ENCODE results near the gene ABCA1.

The ABCA1 gene

DNA sequence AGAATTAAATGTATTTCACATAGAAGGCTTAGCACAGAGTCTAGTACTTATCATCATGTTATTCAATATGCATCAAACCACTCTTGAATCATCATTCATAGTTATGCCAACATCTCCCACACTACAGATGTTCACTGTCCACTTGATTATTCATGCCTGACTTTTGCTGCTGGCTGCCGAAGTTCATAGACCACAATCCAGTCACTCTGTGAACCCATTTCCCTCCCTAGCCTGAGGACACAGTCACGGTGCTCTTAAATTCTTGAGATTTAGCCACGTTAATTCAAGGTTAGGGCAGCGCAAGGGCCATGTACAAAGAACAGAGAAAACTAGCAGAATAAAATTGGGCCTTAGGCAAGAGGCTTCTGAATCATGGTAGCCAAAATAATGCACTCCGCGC lies 32.4 kb downstream of the ABCA1 start:
- no peaks in the 10 kb centered on the region for H3K27me3 ChIP-seq (ENCODE audit: control insufficient read depth, insufficient read depth, low read length)
- no peak overlapping the region for H3K4me3 ChIP-seq (ENCODE audit: low read length)
- H3K9me3 ChIP-seq (ENCODE audit: control insufficient read depth, low read length), result no peaks in the 10 kb centered on the region
- H3K36me3 ChIP-seq (ENCODE audit: control insufficient read depth, insufficient read depth, low read length), result no peaks in the 10 kb centered on the region
- peaks cover 4% of the 10 kb centered on the region for H3K4me1 ChIP-seq (ENCODE audit: control insufficient read depth, insufficient read depth, low read length)
- H3K9ac ChIP-seq (ENCODE audit: low read length), result no peak overlapping the region

DNA sequence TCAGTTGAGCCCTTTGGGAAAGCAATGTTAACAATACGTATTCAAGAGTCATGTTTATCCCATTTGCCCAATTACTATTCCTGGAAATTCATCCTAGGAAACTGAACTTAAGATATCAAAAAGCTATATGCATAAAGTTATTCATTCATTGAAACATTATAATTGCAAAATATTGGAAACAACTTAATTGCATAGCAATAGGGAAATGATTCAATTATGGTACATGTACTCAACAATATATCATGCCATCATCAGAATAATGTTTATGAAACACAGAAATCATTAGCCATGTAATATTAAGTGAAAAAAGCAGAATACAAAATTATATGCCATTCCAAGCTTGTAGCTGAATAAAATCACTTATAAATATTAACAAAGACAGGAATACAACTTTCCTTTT lies 35.3 kb downstream of the ABCA1 start:
- Histone ChIP-seq H3K4me3 (ENCODE audit: low read length) (no peak overlapping the region), H3K9me3 (ENCODE audit: control insufficient read depth, low read length) (no peaks in the 10 kb centered on the region), H3K36me3 (ENCODE audit: control insufficient read depth, insufficient read depth, low read length) (no peaks in the 10 kb centered on the region), H3K27me3 (ENCODE audit: control insufficient read depth, insufficient read depth, low read length) (no peaks in the 10 kb centered on the region), H3K9ac (ENCODE audit: low read length) (no peak overlapping the region), H3K4me1 (ENCODE audit: control insufficient read depth, insufficient read depth, low read length) (peaks cover 4% of the 10 kb centered on the region)

DNA sequence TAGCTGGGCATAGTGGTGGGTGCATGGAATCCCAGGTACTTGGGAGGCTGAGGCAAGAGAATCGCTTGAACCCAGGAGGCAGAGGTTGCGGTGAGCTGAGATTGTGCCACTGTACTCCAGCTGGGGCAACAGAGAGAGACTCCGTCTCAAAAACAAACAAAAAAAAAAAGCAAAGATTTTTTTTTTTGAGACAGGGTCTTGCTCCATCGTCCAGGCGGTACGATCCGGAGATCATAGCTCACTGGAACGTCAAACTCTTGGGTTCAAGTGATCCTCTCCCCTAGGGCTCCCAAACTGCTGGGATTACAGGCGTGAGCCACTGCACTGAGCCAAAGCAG lies 37.6 kb downstream of the ABCA1 start:
- no peaks in the 10 kb centered on the region for H3K27me3 ChIP-seq (ENCODE audit: control insufficient read depth, insufficient read depth, low read length)
- no peaks in the 10 kb centered on the region for H3K9me3 ChIP-seq (ENCODE audit: control insufficient read depth, low read length)
- H3K9ac ChIP-seq (ENCODE audit: low read length), result no peak overlapping the region
- H3K36me3 ChIP-seq (ENCODE audit: control insufficient read depth, insufficient read depth, low read length), result no peaks in the 10 kb centered on the region
- peaks cover 11% of the 10 kb centered on the region for H3K4me1 ChIP-seq (ENCODE audit: control insufficient read depth, insufficient read depth, low read length)
- no peak overlapping the region for H3K4me3 ChIP-seq (ENCODE audit: low read length)

DNA sequence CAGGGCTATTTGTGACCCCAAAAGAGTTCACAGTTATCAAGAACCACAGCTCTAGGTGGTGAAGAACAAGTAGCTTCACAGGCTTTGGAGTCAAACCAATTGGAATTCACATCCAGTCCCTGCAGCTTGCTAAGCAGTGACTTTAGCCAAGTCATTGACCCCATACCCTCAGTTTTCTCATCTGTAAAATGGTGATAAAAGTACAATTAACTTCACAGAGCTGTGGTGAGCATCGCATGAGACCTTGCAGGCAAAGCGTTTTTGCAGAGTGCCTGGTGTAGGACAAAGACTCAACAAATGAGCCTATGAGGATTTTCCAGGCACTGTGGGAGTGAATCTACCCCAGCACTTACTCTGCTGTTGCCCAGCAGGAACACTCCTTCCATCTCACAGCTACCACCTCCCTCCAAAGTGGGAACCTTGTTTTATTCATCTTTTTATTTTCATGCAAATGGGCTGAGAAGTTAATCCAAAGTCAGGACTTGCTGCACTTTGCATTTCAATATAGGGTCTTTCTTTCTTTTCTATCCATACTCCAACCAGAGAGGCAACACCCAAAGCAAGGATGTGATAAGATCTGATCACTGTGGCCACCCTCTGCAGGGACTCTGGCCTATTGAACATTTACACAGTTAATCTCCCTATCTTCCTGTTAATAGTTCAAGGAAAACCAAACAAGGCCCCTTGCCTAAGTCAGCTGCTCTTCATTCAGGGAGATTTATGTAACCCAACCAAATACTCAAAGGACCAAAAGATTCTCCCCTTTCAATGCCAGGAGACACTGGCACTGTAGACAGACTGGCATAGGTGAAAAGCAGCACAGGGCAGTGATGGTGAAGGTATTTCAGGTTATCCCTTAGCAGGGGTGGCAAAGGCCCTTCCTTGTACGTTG lies 41.9 kb downstream of the ABCA1 start:
- Histone ChIP-seq H3K4me1 (ENCODE audit: control insufficient read depth, insufficient read depth, low read length) (peaks cover 8% of the 10 kb centered on the region), H3K27me3 (ENCODE audit: control insufficient read depth, insufficient read depth, low read length) (no peaks in the 10 kb centered on the region), H3K9me3 (ENCODE audit: control insufficient read depth, low read length) (no peaks in the 10 kb centered on the region), H3K4me3 (ENCODE audit: low read length) (no peak overlapping the region), H3K36me3 (ENCODE audit: control insufficient read depth, insufficient read depth, low read length) (peaks cover 3% of the 10 kb centered on the region), H3K9ac (ENCODE audit: low read length) (no peak overlapping the region)

DNA sequence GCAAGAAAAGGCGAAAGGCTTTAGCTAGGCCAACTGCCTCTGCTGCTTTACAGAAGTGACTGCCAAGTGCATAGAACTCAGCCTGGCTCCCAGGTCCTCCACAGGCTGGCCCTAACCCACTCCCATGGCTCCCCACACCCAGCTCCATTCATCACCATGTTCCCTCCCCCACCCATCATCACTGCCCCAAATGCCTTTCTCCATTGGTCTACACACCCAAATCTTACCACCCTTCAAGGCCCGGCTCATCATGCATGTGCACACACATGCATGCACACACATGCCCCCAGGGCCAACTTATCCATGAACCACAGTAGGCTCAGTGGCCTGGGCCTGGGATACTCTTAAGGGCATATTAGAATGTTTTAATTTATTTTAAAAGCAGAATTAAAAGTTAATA lies 44.8 kb downstream of the ABCA1 start:
- H3K9ac ChIP-seq (ENCODE audit: low read length), result no peak overlapping the region
- H3K4me1 ChIP-seq (ENCODE audit: control insufficient read depth, insufficient read depth, low read length), result peaks cover 8% of the 10 kb centered on the region
- H3K4me3 ChIP-seq (ENCODE audit: low read length), result no peak overlapping the region
- H3K9me3 ChIP-seq (ENCODE audit: control insufficient read depth, low read length), result no peaks in the 10 kb centered on the region
- no peaks in the 10 kb centered on the region for H3K27me3 ChIP-seq (ENCODE audit: control insufficient read depth, insufficient read depth, low read length)
- peaks cover 3% of the 10 kb centered on the region for H3K36me3 ChIP-seq (ENCODE audit: control insufficient read depth, insufficient read depth, low read length)

DNA sequence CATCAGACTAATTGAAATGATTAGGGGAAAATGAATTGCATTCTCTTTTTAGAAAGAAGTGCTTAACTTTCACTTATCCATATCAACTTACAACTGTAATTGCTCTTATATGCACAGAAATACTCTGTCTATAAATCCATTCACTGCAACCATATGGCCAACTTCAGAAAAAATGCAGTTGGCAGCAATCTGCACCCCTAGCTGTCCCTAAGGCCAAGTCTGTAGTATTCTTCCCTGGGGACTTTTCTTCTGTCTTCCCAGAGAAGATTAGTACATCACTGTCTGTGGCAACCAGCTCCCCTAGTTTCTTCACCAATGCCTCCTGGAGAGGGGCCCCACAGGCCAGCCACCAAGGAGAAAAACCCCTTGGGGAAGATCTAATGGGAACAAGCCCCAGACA lies 45.4 kb downstream of the ABCA1 start:
- H3K9ac ChIP-seq (ENCODE audit: low read length), result no peak overlapping the region
- H3K4me3 ChIP-seq (ENCODE audit: low read length), result no peak overlapping the region
- peaks cover 8% of the 10 kb centered on the region for H3K4me1 ChIP-seq (ENCODE audit: control insufficient read depth, insufficient read depth, low read length)
- no peaks in the 10 kb centered on the region for H3K27me3 ChIP-seq (ENCODE audit: control insufficient read depth, insufficient read depth, low read length)
- no peaks in the 10 kb centered on the region for H3K9me3 ChIP-seq (ENCODE audit: control insufficient read depth, low read length)
- peaks cover 3% of the 10 kb centered on the region for H3K36me3 ChIP-seq (ENCODE audit: control insufficient read depth, insufficient read depth, low read length)

DNA sequence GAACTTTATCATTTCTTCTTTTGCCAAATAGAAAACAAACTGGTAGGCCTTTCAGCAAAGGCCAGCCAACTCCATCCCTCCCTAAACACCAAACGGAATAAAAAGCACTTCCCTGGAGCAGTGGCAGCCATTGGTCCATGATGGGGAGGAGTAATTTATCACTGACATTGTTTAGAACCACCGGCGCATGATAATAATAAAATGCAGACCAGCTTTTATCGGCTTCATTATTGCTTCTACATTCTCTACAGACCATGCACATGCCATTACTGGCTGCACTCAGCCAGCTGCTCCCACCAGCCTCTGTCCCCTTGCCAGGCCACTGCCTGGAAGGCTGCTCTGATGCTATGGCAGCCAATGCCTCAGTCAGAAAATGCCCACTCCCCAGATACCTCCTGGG lies 45.9 kb downstream of the ABCA1 start:
- Histone ChIP-seq H3K36me3 (ENCODE audit: control insufficient read depth, insufficient read depth, low read length) (peaks cover 3% of the 10 kb centered on the region), H3K4me1 (ENCODE audit: control insufficient read depth, insufficient read depth, low read length) (peaks cover 8% of the 10 kb centered on the region), H3K9me3 (ENCODE audit: control insufficient read depth, low read length) (no peaks in the 10 kb centered on the region)

DNA sequence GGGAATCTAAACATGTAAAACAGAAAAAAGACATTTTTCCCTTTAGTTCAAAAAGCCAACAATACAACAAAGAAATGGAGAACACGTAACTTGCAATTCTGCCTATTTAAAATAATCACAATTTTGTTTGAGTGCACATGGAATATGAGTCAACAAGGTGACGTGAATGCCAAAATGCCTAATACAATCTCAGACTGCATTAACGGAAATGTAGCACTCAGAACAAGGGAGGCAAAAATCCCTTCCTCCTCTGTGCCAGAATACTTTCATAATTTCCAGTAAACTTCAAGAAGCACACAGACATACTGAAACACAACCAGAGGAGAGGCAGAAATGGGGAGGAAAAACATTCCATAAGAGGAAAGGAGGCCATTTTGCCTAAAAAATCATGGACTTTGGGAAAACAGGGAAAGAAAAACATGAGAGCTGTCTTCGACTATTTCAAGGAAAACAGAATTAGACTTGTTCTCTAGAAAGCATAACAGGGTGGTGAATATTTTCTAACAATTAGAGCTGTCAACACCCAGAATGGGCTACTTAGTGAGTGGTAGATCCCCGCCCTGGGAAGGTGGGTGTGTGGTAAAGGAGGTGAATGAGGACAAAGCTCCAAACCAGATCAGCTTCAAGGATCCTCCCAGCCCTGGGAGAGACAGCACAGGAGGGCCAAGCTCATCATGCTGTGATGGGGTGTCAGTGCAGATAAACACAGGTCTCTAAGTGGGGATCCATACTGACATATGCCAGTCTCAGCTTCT lies 48.2 kb downstream of the ABCA1 start:
- Histone ChIP-seq H3K9ac (ENCODE audit: low read length) (no peak overlapping the region), H3K4me3 (ENCODE audit: low read length) (no peak overlapping the region), H3K9me3 (ENCODE audit: control insufficient read depth, low read length) (no peaks in the 10 kb centered on the region), H3K27me3 (ENCODE audit: control insufficient read depth, insufficient read depth, low read length) (no peaks in the 10 kb centered on the region), H3K4me1 (ENCODE audit: control insufficient read depth, insufficient read depth, low read length) (no peaks in the 10 kb centered on the region), H3K36me3 (ENCODE audit: control insufficient read depth, insufficient read depth, low read length) (peaks cover 3% of the 10 kb centered on the region)

More for the DNA sequence above, 45.9 kb downstream of the ABCA1 start:
- Histone ChIP-seq H3K27me3 (ENCODE audit: control insufficient read depth, insufficient read depth, low read length) (no peaks in the 10 kb centered on the region), H3K9ac (ENCODE audit: low read length) (no peak overlapping the region), H3K4me3 (ENCODE audit: low read length) (no peak overlapping the region)

DNA sequence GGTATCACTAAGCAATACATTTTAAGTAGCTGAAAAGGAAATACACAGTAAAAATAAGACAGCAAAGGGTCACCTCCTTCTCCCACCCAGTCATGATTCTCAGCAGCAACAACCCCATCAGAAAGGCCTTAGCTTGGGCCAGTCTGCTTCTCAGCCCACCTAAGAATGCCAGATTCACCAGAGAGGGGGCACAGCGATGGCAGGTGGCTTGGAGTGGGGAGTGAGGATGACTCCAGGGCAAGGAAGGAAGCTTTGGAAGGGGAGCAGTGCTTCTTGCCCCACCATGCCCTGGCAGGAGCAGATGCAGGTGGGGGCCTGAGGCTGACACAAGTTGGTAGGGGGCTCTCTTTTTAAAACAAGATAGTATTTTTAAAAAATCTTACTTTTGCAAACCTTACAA lies 51.4 kb downstream of the ABCA1 start:
- Histone ChIP-seq H3K36me3 (ENCODE audit: control insufficient read depth, insufficient read depth, low read length) (no peaks in the 10 kb centered on the region), H3K9ac (ENCODE audit: low read length) (no peak overlapping the region), H3K4me3 (ENCODE audit: low read length) (no peak overlapping the region), H3K27me3 (ENCODE audit: control insufficient read depth, insufficient read depth, low read length) (no peaks in the 10 kb centered on the region), H3K4me1 (ENCODE audit: control insufficient read depth, insufficient read depth, low read length) (peaks cover 6% of the 10 kb centered on the region), H3K9me3 (ENCODE audit: control insufficient read depth, low read length) (no peaks in the 10 kb centered on the region)

DNA sequence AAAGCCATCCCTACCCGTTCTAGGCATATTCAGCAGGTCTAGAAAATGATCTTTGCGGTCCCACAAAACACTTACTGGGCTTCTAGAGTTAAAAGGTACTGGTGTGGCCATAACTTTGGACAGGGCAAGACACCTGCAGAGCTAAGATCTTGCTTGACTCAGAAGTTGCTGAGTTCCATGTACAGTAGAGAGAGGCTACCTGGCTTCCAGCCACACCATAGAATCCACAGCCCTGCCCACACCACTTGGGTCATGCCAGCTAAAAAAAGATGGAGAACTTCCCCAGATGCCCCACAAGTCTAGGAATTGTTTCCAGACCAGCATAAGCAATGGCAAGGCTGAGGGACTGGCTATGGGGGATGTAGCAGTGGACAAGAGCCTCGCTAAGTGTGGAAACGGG lies 52.1 kb downstream of the ABCA1 start:
- Histone ChIP-seq H3K9me3 (ENCODE audit: control insufficient read depth, low read length) (no peaks in the 10 kb centered on the region), H3K36me3 (ENCODE audit: control insufficient read depth, insufficient read depth, low read length) (no peaks in the 10 kb centered on the region), H3K4me1 (ENCODE audit: control insufficient read depth, insufficient read depth, low read length) (peaks cover 6% of the 10 kb centered on the region), H3K27me3 (ENCODE audit: control insufficient read depth, insufficient read depth, low read length) (no peaks in the 10 kb centered on the region), H3K9ac (ENCODE audit: low read length) (no peak overlapping the region), H3K4me3 (ENCODE audit: low read length) (no peak overlapping the region)

DNA sequence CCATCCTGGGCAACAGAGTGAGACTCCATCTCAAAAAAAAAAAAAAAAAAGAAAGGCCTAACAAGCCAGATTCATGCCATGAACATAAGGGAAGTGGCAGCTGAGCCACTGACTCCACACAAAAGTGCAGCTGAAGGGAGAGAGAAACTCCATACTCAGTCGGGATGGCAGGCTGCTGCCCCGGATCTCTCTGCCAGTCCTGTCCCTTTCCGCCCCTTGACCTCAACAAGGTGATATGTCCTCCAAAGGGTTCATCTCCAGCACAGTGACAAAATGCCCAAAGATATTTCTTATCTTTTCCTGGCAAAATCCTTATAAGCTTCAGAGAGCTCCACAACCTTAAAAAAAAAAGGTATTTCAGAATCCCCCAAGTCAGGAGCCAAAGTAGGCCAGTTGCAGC lies 52.6 kb downstream of the ABCA1 start:
- Histone ChIP-seq H3K9me3 (ENCODE audit: control insufficient read depth, low read length) (no peaks in the 10 kb centered on the region), H3K36me3 (ENCODE audit: control insufficient read depth, insufficient read depth, low read length) (no peaks in the 10 kb centered on the region), H3K9ac (ENCODE audit: low read length) (no peak overlapping the region), H3K4me3 (ENCODE audit: low read length) (no peak overlapping the region), H3K27me3 (ENCODE audit: control insufficient read depth, insufficient read depth, low read length) (no peaks in the 10 kb centered on the region), H3K4me1 (ENCODE audit: control insufficient read depth, insufficient read depth, low read length) (peaks cover 6% of the 10 kb centered on the region)

DNA sequence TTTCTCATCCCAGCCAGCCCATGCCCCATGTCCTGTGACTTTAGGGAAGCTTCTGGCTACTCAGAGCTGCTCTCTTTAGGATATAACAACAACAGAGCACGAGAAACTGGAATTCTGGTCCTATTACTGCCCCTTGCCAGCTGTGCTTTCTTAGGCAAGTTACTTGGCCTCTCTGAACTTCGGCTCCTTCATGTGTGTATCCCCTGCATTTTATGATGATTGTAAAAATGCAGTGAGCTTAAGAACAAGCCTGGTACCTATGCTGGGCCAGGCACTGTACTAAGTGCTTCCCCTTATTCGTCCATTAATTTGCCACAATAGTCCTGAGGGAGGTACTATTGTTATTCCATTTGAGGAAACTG lies 54.5 kb downstream of the ABCA1 start:
- no peaks in the 10 kb centered on the region for H3K36me3 ChIP-seq (ENCODE audit: control insufficient read depth, insufficient read depth, low read length)
- no peaks in the 10 kb centered on the region for H3K27me3 ChIP-seq (ENCODE audit: control insufficient read depth, insufficient read depth, low read length)
- no peak overlapping the region for H3K4me3 ChIP-seq (ENCODE audit: low read length)
- no peak overlapping the region for H3K9ac ChIP-seq (ENCODE audit: low read length)
- H3K9me3 ChIP-seq (ENCODE audit: control insufficient read depth, low read length), result no peaks in the 10 kb centered on the region
- H3K4me1 ChIP-seq (ENCODE audit: control insufficient read depth, insufficient read depth, low read length), result peaks cover 20% of the 10 kb centered on the region

Measured in mucosa of stomach (tissue), 1 donor.